ENCODE measurements around the gene LRRC18. TPM values are rescaled to one million over a fixed set of nuclear protein-coding genes. Genes with fewer than 3 reads are reported as not detected.

The LRRC18 gene
- polyA plus RNA-seq, 1 of the 3 experiments (the other 2 are of a cell fraction), result not detected

- ChIA-PET CTCF (no interaction called here), POLR2A (no interaction called here)
- no peak for TF ChIP-seq TEAD4 (IDR thresholded peaks at IDR 0.05; ENCODE audit: borderline replicate concordance, insufficient read depth)
- no peak for TF ChIP-seq MAX (IDR thresholded peaks at IDR 0.05; ENCODE audit: low read depth)
- no peak for TF ChIP-seq SMC3 (IDR thresholded peaks at IDR 0.05; ENCODE audit: low read depth, low read length)
- no peak for TF ChIP-seq RCOR1 (IDR thresholded peaks at IDR 0.05; ENCODE audit: low read length)
- TF ChIP-seq USF2 (IDR thresholded peaks at IDR 0.05; ENCODE audit: borderline replicate concordance, low read depth, low read length), result no peak
- no peak for TF ChIP-seq NRF1 (IDR thresholded peaks at IDR 0.05; ENCODE audit: low read depth, low read length)
- TF ChIP-seq EZH2phosphoT487 (IDR thresholded peaks at IDR 0.05; ENCODE audit: borderline replicate concordance, low read depth), result no peak
- no peak for TF ChIP-seq RAD21 (IDR thresholded peaks at IDR 0.05; ENCODE audit: low read length)
- TF ChIP-seq YY1 (IDR thresholded peaks at IDR 0.05; ENCODE audit: low read depth), result no peak
- TF ChIP-seq POLR2AphosphoS5 (IDR thresholded peaks at IDR 0.05; ENCODE audit: low read depth, low read length), result no peak
- no peak for TF ChIP-seq CTCF (IDR thresholded peaks at IDR 0.05)
- no peak for TF ChIP-seq EP300 (IDR thresholded peaks at IDR 0.05; ENCODE audit: borderline replicate concordance in 1 of 2, low read depth in 1 of 2, low read length in 1 of 2)
- no peak for TF ChIP-seq REST (IDR thresholded peaks at IDR 0.05; ENCODE audit: low read depth, low read length)
- no peak for TF ChIP-seq TCF12 (IDR thresholded peaks at IDR 0.05)
- TF ChIP-seq SIN3A (IDR thresholded peaks at IDR 0.05; ENCODE audit: borderline replicate concordance, low read depth, low read length), result no peak
- TF ChIP-seq MXI1 (IDR thresholded peaks at IDR 0.05; ENCODE audit: low read depth, low read length), result no peak
- TF ChIP-seq TAF1 (IDR thresholded peaks at IDR 0.05; ENCODE audit: borderline replicate concordance, low read depth, low read length), result no peak
- TF ChIP-seq FOXM1 (IDR thresholded peaks at IDR 0.05; ENCODE audit: low read depth), result no peak
- no peaks in the 10 kb centered on the region for H3K9me3 ChIP-seq
- WGBS (ENCODE audit: low lambda C conversion rate), result 24% methylated on average over 5 of the region's 5 CpGs
- no peak for DNase-seq
- H3K4me3 ChIP-seq (ENCODE audit: low read depth in 2 of 2, low read length in 1 of 2), result no peak overlapping the region
- no peak overlapping the region for H2AFZ ChIP-seq (ENCODE audit: low read depth)
- H3K79me2 ChIP-seq (ENCODE audit: insufficient read depth), result no peaks in the 10 kb centered on the region
- no peak overlapping the region for H3K9ac ChIP-seq
- H3K27me3 ChIP-seq (ENCODE audit: insufficient read depth), result no peaks in the 10 kb centered on the region
- H3K4me2 ChIP-seq, result no peak overlapping the region
- no peaks in the 10 kb centered on the region for H3K36me3 ChIP-seq (replicated peaks in 1 of 2; ENCODE audit: control insufficient read depth in 1 of 2, insufficient read depth in 2 of 2, low read length in 1 of 2)
- no peaks in the 10 kb centered on the region for H3K4me1 ChIP-seq (ENCODE audit: control insufficient read depth in 1 of 2, insufficient read depth in 2 of 2, low read depth in 1 of 2, low read length in 1 of 2)
- no peak overlapping the region for H3K27ac ChIP-seq (ENCODE audit: low read depth in 2 of 2, low read length in 1 of 2)
- H3F3A ChIP-seq (replicated peaks; ENCODE audit: insufficient read depth), result no peaks in the 10 kb centered on the region
- H3K9me2 ChIP-seq, result no peaks in the 10 kb centered on the region
- H4K20me1 ChIP-seq (ENCODE audit: insufficient read depth), result no peaks in the 10 kb centered on the region
Observed at GRCh38 chr10:48910548-48910947, 29.1 kb downstream of the LRRC18 start.

Measured in SK-N-SH (cell line).